Measurements from ENCODE around the gene DNAH3.
"Not testable (repeated sequence)": the region's sequence is repeated elsewhere in the genome, so short reads cannot be mapped to it uniquely, and the experiment has no call there.

Gene DNAH3

DNA sequence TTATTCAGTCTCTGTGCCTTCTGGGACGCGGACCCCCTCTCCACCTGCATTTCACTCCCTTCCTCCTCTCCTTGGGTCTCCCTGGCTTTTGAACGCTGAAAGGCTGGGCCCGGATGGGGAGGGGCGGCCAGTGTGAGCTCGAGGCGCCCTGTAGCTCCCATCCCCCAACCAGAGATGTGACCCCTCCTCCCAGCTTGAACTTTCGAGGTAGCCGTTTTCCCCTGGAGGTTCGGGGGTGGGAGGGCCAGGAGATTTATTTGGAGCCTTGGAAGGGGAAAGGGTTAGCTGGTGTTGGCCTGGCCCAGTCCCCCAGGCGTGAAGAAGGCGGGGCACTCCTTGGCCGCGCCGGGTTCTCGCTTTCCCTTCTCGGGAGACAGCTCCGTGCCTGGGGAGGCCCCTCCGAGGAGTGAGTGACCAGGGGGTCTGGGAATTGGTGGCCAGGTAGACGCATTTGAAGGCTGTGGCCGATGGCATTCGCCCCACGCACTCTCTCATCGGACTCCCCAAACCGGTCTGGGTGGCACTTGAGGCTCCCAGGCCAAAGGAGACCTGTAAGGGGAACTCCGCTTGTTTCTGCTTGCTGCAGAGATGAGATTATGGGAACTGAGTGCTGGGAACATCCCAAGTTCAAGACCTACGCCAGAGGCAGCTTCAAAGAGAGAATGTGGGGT is 8.8 kb upstream of the DNAH3 start:
- no peak for DNase-seq
- peak overlapping the region; percentile 72 for H3K4me3 ChIP-seq (ENCODE audit: low read depth, low read length)
- TF ChIP-seq, protein P1, sequence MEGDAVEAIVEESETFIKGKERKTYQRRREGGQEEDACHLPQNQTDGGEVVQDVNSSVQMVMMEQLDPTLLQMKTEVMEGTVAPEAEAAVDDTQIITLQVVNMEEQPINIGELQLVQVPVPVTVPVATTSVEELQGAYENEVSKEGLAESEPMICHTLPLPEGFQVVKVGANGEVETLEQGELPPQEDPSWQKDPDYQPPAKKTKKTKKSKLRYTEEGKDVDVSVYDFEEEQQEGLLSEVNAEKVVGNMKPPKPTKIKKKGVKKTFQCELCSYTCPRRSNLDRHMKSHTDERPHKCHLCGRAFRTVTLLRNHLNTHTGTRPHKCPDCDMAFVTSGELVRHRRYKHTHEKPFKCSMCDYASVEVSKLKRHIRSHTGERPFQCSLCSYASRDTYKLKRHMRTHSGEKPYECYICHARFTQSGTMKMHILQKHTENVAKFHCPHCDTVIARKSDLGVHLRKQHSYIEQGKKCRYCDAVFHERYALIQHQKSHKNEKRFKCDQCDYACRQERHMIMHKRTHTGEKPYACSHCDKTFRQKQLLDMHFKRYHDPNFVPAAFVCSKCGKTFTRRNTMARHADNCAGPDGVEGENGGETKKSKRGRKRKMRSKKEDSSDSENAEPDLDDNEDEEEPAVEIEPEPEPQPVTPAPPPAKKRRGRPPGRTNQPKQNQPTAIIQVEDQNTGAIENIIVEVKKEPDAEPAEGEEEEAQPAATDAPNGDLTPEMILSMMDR (IDR thresholded peaks at IDR 0.05; ENCODE audit: low read depth, low read length, missing control alignments) = no peak
- no peaks in the 10 kb centered on the region for H3K27me3 ChIP-seq (replicated peaks)
- H3K36me3 ChIP-seq (replicated peaks) = no peaks in the 10 kb centered on the region
- no peak overlapping the region for H3K27ac ChIP-seq
- in situ Hi-C loops (cut with HindIII; ENCODE audit: low pct_ligation_motif_present, low sequenced_read_pairs) = no loop called here

DNA sequence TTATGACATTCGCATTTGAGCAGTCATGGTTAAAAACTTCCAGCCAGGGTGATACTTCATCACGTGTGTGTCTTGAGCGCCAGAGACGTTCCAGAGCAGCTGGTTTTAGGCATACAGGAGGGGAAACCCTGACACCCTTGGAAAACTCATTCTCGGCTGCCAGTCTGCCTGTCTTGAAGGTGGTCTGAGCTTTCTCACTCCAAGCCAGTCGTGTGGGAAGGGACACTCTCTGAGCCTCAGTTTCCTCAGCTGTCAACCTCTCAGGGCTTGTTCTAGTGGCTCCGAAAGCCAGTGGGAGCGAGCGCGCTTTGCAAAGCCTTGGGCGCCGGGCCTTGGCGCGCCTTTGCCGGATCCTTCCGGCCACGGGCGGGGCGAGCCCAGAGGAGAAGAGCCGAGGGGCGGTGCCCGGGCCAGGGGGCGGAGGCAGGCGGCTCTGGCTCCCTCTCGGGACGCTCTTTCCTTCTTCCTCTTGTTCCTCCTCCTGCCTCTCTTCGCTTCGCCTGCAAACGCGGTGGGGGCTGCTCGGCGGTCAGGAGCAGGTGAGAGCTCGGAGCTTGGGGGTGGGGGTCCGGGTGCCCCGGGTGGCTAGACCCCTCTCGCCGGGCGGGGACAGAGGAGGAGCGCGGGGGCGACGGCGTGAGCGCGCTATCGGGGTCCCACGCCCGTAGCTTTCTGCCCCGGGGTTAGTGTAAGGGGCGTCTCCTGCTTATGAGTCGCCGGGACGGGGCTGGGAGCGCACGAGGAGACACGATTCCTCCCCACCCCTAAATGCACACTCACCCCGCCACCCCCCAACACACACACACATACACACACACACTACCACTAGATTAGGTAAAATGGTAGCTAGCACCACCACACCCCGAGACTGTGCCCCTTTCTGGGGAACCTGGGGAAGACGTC is 7.8 kb upstream of the DNAH3 start, which contains the start of gene LDAF1:
Gene LDAF1, plus strand, starts transcription at position 467 of the 903 bp plus-strand sequence. CDS start 2,509 bp downstream, outside the sequence.
- no peak within 1 kb of the TSS for H3K27ac ChIP-seq
- TF ChIP-seq, protein P1 (IDR thresholded peaks at IDR 0.05; ENCODE audit: low read depth, low read length, missing control alignments) = no peak
- DNase-seq = peak; percentile 48
- no peaks in the 10 kb centered on the region for H3K36me3 ChIP-seq (replicated peaks)
- H3K27me3 ChIP-seq (replicated peaks) = no peaks in the 10 kb centered on the region
- peak within 1 kb of the TSS; percentile 72 for H3K4me3 ChIP-seq (ENCODE audit: low read depth, low read length)
- in situ Hi-C loops (cut with HindIII; ENCODE audit: low pct_ligation_motif_present, low sequenced_read_pairs) = no loop called here

DNA sequence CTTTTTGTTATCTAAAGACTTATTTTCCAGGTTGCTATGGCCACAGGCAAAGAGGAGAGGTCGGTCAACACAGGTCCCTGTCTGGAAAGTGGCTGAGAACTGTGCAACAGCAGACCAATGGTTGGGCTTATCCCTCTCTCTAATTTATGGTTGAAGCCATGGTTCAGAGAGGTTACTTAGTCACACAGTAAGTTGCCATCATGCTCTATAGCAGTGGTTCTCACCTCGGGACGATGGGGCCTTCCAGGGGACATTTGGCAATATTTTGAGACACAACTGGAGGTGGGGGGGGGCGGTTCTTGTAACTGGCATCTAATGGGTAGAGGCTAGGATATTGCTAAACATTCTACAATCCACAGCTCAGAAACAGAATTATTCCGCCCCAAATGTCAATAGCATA is 7.0 kb upstream of the DNAH3 start:
- in situ Hi-C loops (cut with HindIII; ENCODE audit: low pct_ligation_motif_present, low sequenced_read_pairs) = no loop called here

DNA sequence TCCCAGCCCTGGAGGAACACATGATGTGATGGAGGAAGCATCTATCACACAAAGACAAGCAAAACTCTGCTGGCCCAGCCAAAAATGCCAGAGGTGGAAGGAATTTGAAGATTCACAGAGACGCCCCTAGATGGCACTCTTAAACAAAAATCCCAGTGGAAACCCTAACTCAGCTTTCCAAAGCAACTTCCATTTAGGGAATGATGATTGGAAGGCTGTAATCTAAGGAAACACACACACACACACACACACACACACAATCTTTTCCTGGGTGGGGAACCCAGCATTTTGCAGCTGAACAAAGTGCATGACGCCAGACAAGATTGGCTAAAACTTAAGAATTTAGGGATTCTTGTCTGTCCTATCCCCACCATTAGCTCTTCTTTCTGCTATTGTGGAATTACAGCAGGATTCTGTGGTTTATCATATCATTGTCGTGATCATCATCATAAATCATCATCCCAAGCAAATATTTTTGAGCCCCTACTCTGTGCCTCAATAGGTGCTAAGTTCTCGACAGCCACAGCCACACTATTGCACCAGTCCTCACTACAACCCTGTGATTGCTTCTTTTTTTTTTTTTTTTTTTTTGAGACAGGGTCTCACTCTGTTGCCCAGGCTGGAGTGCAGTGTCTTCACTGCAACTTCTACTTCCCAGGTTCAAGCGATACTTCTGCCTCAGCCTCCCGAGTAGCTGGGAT is 6.3 kb upstream of the DNAH3 start:
- Histone ChIP-seq H3K4me3 (ENCODE audit: low read depth, low read length) (no peak overlapping the region), H3K27me3 (replicated peaks) (no peaks in the 10 kb centered on the region), H3K36me3 (replicated peaks) (no peaks in the 10 kb centered on the region), H3K27ac (no peak overlapping the region)
- in situ Hi-C loops (cut with HindIII; ENCODE audit: low pct_ligation_motif_present, low sequenced_read_pairs) = no loop called here
- DNase-seq = peak; percentile 44
- TF ChIP-seq, protein P1 (IDR thresholded peaks at IDR 0.05; ENCODE audit: low read depth, low read length, missing control alignments) = peak; percentile 76

More for the DNA sequence above, 7.0 kb upstream of the DNAH3 start:
- no peak for DNase-seq
- Histone ChIP-seq H3K27ac (no peak overlapping the region), H3K4me3 (ENCODE audit: low read depth, low read length) (no peak overlapping the region), H3K36me3 (replicated peaks) (no peaks in the 10 kb centered on the region), H3K27me3 (replicated peaks) (no peaks in the 10 kb centered on the region)
- TF ChIP-seq, protein P1 (IDR thresholded peaks at IDR 0.05; ENCODE audit: low read depth, low read length, missing control alignments) = no peak

DNA sequence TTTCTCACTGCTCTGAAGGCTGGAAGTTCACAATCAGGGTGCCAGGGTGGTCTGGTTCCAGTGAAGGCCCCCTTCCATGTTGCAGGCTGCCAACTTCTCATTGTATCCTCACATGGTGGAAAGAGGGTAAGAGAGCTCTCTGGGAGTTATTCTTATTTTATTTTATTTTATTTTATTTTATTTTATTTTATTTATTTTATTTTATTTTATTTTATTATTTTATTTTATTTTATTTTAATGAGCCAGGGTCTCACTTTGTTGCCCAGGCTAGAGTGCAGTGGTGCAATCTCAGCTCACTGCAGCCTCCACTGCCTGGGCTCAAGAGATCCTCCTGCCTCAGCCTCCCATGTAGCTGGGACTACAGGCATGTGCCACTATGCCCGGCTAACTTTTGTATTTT is 5.4 kb upstream of the DNAH3 start:
- DNase-seq; H3K36me3 ChIP-seq (replicated peaks); in situ Hi-C loops (cut with HindIII; ENCODE audit: low pct_ligation_motif_present, low sequenced_read_pairs): not testable (repeated sequence)

DNA sequence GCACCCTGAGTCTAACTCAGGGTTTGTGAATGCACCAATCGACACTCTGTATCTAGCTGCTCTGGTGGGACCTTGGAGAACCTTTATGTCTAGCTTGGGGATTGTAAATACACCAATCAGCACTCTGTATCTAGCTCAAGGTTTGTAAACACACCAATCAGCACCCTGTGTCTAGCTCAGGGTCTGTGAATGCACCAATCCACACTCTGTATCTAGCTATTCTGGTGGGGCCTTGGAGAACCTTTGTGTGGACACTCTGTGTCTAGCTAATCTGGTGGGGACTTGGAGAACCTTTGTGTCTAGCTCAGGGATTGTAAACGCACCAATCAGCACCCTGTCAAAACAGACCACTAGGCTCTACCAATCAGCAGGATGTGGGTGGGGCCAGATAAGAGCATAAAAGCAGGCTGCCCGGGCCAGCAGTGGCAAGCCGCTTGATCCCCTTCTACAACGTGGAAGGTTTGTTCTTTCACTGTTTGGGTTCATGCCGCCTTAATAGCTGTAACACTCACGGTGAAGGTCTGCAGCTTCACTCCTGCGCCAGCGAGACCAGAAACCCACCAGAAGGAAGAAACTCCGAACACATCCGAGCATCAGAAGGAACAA is 2.6 kb upstream of the DNAH3 start:
- H3K27ac ChIP-seq; H3K27me3 ChIP-seq (replicated peaks); in situ Hi-C loops (cut with HindIII; ENCODE audit: low pct_ligation_motif_present, low sequenced_read_pairs); H3K36me3 ChIP-seq (replicated peaks); H3K4me3 ChIP-seq (ENCODE audit: low read depth, low read length); DNase-seq: not testable (repeated sequence)

More for the DNA sequence above, 5.4 kb upstream of the DNAH3 start:
- H3K4me3 ChIP-seq (ENCODE audit: low read depth, low read length); H3K27me3 ChIP-seq (replicated peaks); H3K27ac ChIP-seq: not testable (repeated sequence)

DNA sequence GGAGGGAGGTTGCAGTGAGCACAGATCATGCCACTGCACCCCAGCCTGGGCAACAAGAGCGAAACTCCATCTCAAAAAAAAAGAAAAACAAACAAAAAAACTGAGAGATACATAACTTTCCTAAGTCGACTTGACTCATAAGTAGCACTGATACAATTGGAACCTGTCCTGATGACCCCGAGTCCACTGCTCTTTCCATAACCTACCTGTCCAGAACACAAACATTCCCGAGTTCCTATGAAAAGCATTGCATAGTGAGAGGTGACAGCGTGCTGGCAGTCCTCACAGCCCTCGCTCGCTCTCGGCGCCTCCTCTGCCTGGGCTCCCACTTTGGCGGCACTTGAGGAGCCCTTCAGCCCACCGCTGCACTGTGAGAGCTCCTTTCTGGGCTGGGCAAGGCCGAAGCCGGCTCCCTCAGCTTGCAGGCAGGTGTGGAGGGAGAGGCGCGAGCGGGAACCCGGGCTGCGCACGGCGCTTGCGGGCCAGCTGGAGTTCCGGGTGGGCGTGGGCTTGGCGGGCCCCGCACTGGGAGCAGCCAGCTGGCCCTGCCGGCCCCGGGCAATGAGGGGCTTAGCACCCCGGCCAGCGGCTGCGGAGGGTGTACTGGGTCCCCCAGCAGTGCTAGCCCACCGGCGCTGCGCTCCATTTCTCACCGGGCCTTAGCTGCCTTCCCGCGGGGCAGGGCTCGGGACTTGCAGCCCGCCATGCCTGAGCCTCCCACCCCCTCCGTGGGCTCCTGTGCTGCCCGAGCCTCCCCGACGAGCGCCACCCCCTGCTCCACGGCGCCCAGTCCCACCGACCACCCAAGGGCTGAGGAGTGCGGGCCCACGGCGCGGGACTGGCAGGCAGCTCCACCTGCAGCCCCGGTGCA is 1.7 kb upstream of the DNAH3 start:
- H3K27me3 ChIP-seq (replicated peaks); H3K36me3 ChIP-seq (replicated peaks); H3K4me3 ChIP-seq (ENCODE audit: low read depth, low read length); in situ Hi-C loops (cut with HindIII; ENCODE audit: low pct_ligation_motif_present, low sequenced_read_pairs); DNase-seq; H3K27ac ChIP-seq: not testable (repeated sequence)

Data from brain microvascular endothelial cell (primary cell).